Spleen (tissue), 11 donors: ENCODE data around the gene TBXA2R. TPM values are rescaled to one million over a fixed set of nuclear protein-coding genes. Genes with fewer than 3 reads are reported as not detected.
"Not testable (repeated sequence)": the region's sequence is repeated elsewhere in the genome, so short reads cannot be mapped to it uniquely, and the experiment has no call there.

Source experiments
- DNase-seq: peaks from one replicate; pipeline ENCODE4 v3.0.0-alpha.2; 2020
- H3K27ac ChIP-seq, 8 donors: fragments of 200-600 bp; sonication (generic) in 7 of 8; 1 replicate in 4 of 8; 2 replicates in 4 of 8; pipeline versions ENCODE4 v1.5.0 to v1.8.0; 2016 to 2021; ENCODE audit warnings: inconsistent platforms in 4 of 8, mild to moderate bottlenecking in 4 of 8, moderate library complexity in 1 of 8
- H3K27me3 ChIP-seq, 7 donors: fragments of 200-600 bp; sonication (generic) in 6 of 7; replicated peaks in 1 of 7; 1 replicate in 4 of 7; 2 replicates in 3 of 7; pipeline versions ENCODE4 v1.5.0 to v1.8.0; 2016 to 2021; ENCODE audit warnings: inconsistent platforms in 3 of 7, mild to moderate bottlenecking in 1 of 7
- H3K36me3 ChIP-seq, 6 donors: fragments of 200-600 bp; sonication (generic) in 5 of 6; 1 replicate in 4 of 6; 2 replicates in 2 of 6; pipeline versions ENCODE4 v1.5.0 to v1.8.0; 2016 to 2021; ENCODE audit warnings: inconsistent platforms in 2 of 6
- H3K4me1 ChIP-seq, 6 donors: fragments of 200-600 bp; sonication (generic) in 5 of 6; 1 replicate in 3 of 6; 2 replicates in 3 of 6; pipeline versions ENCODE4 v1.5.0 to v1.8.0; 2016 to 2021; ENCODE audit warnings: inconsistent platforms in 3 of 6
- H3K4me3 ChIP-seq, 8 donors: fragments of 200-600 bp; sonication (generic) in 7 of 8; 1 replicate in 4 of 8; 2 replicates in 4 of 8; pipeline versions ENCODE4 v1.5.0 to v1.8.0; 2016 to 2021; ENCODE audit warnings: inconsistent platforms in 4 of 8, mild to moderate bottlenecking in 4 of 8, moderate library complexity in 2 of 8
- H3K9me3 ChIP-seq, 8 donors: fragments of 200-600 bp; sonication (generic) in 7 of 8; 1 replicate in 4 of 8; 2 replicates in 4 of 8; pipeline versions ENCODE4 v1.5.0 to v1.8.0; 2016 to 2021; ENCODE audit warnings: inconsistent platforms in 4 of 8
- POLR2A ChIP-seq, 3 donors: fragments of 450-650 bp; IDR thresholded peaks; one replicate each; pipeline ENCODE4 v1.5.1; 2017; ENCODE audit warnings: antibody characterized with exemption in 3 of 3, mild to moderate bottlenecking in 1 of 3
- POLR2AphosphoS5 ChIP-seq, 3 donors: sonication (generic); formaldehyde crosslinking; IDR thresholded peaks; one replicate each; pipeline ENCODE4 v1.5.1; 2017; ENCODE audit warnings: antibody characterized with exemption in 3 of 3
- WGBS, 5 donors: extraction: QIAGEN DNeasy Blood & Tissue Kit in 3 of 5; methylation state at CpG; one replicate each; pipeline versions ENCODE4 v1.1.5 to v1.1.7; 2013 to 2018; 5-methylcytosine and 5-hydroxymethylcytosine counted together
- intact Hi-C: fragments of 100-400 bp; cut with DNase I; formaldehyde crosslinking; loops from one replicate; pipeline ENCODE4 v1.15.0; 2023; ENCODE audit warnings: low total_unique reads
- polyA plus RNA-seq, 3 donors: library from polyadenylated mRNA; stranded (reverse); fragments of 200-250 nt; gene quantifications; one replicate each; pipeline ENCODE4 v1.2.1, GENCODE V29; 2013
- total RNA-seq, 7 donors: library from RNA; depleted of rRNA in 3 of 7; stranded (reverse); fragments of >200 nt in 3 of 7; fragmentation: NEBNext Ultra II Directional in 4 of 7; extraction: Animal tissue kit (Norgen Biotek cat#: 25700) in 4 of 7; gene quantifications; one replicate each; pipeline versions ENCODE4 v1.1.0 to v1.2.1, GENCODE V29; 2016 to 2021
- TF ChIP-seq, protein P1 (sequence below), 11 experiments: fragments of 200-600 bp in 7 of 11; fragments of 450-650 bp in 4 of 11; sonication (generic) in 4 of 11; IDR thresholded peaks in 8 of 11; conservative IDR thresholded peaks in 3 of 11; 1 replicate in 7 of 11; 2 replicates in 4 of 11; pipeline versions ENCODE4 v1.4.0 to v1.8.0; 2016 to 2021; ENCODE audit warnings: antibody characterized with exemption in 11 of 11, inconsistent platforms in 4 of 11, mild to moderate bottlenecking in 1 of 11
- donor health status: healthy with polysubstance abuse.
- donor health status: DM: no; HTN: no; CAD: no; lungs with moderate emphysema.
- donor health status: DM: no; HTN: no; CAD: no.
- donor health status: Bipolar disorder and iron deficiency.
- donor health status: healthy.
- donor health status: DM: no; HTN: no; CAD: no.
- donor health status: DM: yes; HTN: yes; CAD: no.

TBXA2R gene
- total and polyA plus RNA-seq, 10 donors: 2.1 to 16.1 (median 10.5) TPM

DNA sequence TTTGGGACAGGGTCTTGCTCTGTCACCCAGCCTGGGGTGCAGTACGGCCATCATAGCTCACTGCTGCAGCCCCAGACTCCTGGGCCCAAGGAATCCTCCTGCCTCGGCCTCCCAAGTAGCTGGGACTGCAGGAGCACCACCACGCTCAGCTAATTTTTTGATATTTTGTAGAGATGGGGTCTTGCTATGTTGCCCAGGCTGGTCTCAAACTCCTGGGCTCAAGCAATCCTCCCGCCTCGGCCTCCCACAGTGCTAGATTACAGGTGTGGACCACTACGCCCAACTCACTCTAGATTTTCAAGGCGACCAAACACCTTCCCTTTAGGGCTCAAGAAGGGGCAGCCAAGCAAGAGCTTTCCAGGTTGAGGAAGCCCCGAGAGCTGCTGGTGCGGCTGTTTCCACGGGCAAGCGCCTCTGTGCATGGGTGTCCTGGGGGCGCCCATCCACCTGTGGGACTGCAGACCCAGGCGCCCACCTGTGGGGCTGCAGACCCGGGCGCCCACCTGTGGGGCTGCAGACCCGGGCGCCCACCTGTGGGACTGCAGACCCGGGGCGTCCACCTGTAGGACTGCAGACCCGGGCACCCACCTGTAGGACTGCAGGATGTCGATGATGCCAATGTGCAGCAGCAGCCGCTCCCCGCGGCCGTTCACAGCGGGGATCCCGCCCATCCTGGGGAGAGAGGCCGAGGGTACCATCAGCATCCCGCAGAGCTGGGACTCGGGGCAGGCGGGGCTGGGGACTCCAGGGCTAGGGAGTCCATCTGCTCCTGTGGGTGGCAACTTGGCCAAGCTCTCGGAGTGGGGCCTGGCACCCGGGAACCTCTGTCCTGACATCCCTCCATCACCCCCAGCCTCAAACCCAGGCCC is 41.6 kb upstream of the TBXA2R start:
- Histone ChIP-seq H3K27ac (no peak overlapping the region), H3K4me3 (no peak overlapping the region), H3K9me3 (no peaks in the 10 kb centered on the region), H3K36me3 (peaks cover 0 to 93% (median 60%) of the 10 kb centered on the region in 6 donors), H3K27me3 (no peaks in the 10 kb centered on the region), H3K4me1 (no peaks in the 10 kb centered on the region)
- no peak for DNase-seq
- TF ChIP-seq, protein P1, sequence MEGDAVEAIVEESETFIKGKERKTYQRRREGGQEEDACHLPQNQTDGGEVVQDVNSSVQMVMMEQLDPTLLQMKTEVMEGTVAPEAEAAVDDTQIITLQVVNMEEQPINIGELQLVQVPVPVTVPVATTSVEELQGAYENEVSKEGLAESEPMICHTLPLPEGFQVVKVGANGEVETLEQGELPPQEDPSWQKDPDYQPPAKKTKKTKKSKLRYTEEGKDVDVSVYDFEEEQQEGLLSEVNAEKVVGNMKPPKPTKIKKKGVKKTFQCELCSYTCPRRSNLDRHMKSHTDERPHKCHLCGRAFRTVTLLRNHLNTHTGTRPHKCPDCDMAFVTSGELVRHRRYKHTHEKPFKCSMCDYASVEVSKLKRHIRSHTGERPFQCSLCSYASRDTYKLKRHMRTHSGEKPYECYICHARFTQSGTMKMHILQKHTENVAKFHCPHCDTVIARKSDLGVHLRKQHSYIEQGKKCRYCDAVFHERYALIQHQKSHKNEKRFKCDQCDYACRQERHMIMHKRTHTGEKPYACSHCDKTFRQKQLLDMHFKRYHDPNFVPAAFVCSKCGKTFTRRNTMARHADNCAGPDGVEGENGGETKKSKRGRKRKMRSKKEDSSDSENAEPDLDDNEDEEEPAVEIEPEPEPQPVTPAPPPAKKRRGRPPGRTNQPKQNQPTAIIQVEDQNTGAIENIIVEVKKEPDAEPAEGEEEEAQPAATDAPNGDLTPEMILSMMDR (IDR thresholded peaks at IDR 0.05 in 8 of 11, conservative IDR thresholded peaks at IDR 0.05 in 3 of 11): no peak
- TF ChIP-seq POLR2AphosphoS5 (IDR thresholded peaks at IDR 0.05): no peak
- no peak for TF ChIP-seq POLR2A (IDR thresholded peaks at IDR 0.05)
- 94 to 98% (median 95%) methylated on average over 7 to 33 of the region's 33 CpGs for WGBS, 5 donors
- intact Hi-C loops: no loop called here

DNA sequence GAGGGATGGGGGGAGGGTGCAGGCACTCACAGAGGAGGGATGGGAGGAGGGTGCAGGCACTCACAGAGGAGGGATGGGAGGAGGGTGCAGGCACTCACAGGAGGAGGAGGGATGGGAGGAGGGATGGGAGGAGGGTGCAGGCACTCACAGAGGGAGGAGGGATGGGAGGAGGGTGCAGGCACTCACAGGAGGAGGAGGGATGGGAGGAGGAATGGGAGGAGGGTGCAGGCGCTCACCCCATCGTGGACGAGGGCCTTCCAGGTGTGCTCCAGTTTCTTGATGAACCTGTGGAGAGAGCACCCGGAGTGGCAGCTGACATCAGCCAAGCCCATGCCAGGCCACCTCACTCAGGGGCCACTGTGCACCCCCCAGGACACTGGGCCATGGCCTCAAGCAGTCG is 40.4 kb upstream of the TBXA2R start:
- H3K36me3 ChIP-seq: peaks cover 0 to 93% (median 56%) of the 10 kb centered on the region in 6 donors
- DNase-seq: not testable (repeated sequence)

DNA sequence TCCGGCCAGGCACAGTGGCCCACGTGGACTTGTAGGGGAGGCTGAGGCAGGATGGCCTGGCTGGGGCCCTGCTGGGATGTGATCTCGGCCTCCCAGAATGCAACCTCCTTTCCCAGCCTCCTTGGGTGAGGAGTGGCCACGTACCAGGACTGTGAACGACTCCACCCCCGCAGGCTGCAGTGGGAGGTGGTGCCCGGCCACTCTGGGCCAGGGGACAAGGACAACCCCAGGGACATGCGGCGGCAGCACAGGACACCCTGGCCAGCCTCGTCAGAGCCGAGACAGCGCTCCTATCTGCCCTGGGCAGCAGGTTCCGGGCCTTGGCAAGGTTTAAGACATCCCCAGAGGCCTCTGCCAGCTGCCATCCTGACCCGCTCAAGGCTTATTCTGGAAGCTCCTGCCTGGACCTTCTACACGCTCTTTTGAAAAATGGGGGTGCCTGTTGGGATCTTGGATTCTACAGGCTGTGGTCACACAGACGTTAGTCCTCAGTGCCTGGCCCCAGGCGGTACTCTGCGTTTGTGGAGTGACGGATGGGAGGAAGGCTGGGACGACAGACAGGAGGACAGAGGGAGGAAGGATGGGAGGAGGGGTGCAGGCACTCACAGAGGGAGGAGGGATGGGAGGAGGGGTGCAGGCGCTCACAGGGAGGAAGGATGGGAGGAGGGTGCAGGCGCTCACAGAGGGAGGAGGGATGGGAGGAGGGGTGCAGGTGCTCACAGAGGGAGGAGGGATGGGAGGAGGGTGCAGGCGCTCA is 39.8 kb upstream of the TBXA2R start:
- no peaks in the 10 kb centered on the region for H3K27me3 ChIP-seq
- H3K9me3 ChIP-seq: no peaks in the 10 kb centered on the region
- TF ChIP-seq, protein P1 (IDR thresholded peaks at IDR 0.05 in 8 of 11, conservative IDR thresholded peaks at IDR 0.05 in 3 of 11): no peak
- TF ChIP-seq POLR2AphosphoS5 (IDR thresholded peaks at IDR 0.05) (no peak), POLR2A (IDR thresholded peaks at IDR 0.05) (no peak)
- intact Hi-C loops: no loop called here
- WGBS, 5 donors: 86 to 92% (median 90%) methylated on average over 12 to 23 of the region's 23 CpGs
- peaks cover 0 to 93% (median 56%) of the 10 kb centered on the region in 6 donors for H3K36me3 ChIP-seq
- no peaks in the 10 kb centered on the region for H3K4me1 ChIP-seq
- H3K4me3 ChIP-seq: no peak overlapping the region
- no peak overlapping the region for H3K27ac ChIP-seq
- DNase-seq: no peak

More for the DNA sequence above, 40.4 kb upstream of the TBXA2R start:
- H3K9me3 ChIP-seq, H3K4me1 ChIP-seq, H3K27me3 ChIP-seq, H3K27ac ChIP-seq, intact Hi-C loops, H3K4me3 ChIP-seq: not testable (repeated sequence)
- WGBS, 5 donors: 86 to 100% (median 95%) methylated on average over 4 to 5 of the region's 5 CpGs
- TF ChIP-seq POLR2AphosphoS5 (IDR thresholded peaks at IDR 0.05): peak in 1 of 3 donors; percentile 22

DNA sequence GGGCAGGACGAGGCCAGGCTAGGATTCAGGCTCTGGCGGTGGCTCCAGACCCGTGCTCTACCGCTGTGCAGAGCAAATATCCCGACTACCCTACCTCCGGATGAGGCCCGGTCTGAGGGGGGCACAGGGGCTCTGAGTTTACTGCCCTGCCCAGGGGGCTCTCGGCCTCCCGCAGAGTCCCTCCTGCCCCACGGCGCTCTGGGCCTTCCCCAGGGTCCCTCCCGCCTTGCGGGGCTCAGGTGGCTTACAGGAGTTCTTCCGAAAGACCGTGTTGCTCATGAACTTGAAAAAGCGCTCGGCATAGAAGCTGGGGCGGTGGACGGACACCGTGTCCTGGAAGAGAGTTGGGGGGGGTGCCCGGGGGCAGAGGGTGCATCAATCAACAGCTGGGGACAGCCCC is 39.1 kb upstream of the TBXA2R start:
- Histone ChIP-seq H3K27ac (no peak overlapping the region), H3K9me3 (no peaks in the 10 kb centered on the region), H3K36me3 (peaks cover 0 to 93% (median 57%) of the 10 kb centered on the region in 6 donors), H3K4me1 (no peaks in the 10 kb centered on the region), H3K4me3 (no peak overlapping the region), H3K27me3 (no peaks in the 10 kb centered on the region)
- TF ChIP-seq, protein P1 (IDR thresholded peaks at IDR 0.05 in 8 of 11, conservative IDR thresholded peaks at IDR 0.05 in 3 of 11): no peak
- TF ChIP-seq POLR2AphosphoS5 (IDR thresholded peaks at IDR 0.05) (no peak), POLR2A (IDR thresholded peaks at IDR 0.05) (no peak)
- intact Hi-C loops: no loop called here
- WGBS, 5 donors: 91 to 100% (median 93%) methylated on average over 6 to 21 of the region's 21 CpGs
- DNase-seq: no peak
